ENCODE data around the gene NR1I2.

Gene NR1I2

GRCh38 chr3:119779731-119780383 is 2.0 kb upstream of the NR1I2 start:
- DNase-seq (ENCODE audit: low read depth) = no peak

- no peak for DNase-seq (ENCODE audit: low read depth)
Observed at GRCh38 chr3:119782460-119782859, 559 bp downstream of the NR1I2 start.

- no peak for DNase-seq (ENCODE audit: low read depth)
Observed at GRCh38 chr3:119783255-119783654, 1.4 kb downstream of the NR1I2 start.

GRCh38 chr3:119783883-119784282 is 2.0 kb downstream of the NR1I2 start:
- no peak for DNase-seq (ENCODE audit: low read depth)

GRCh38 chr3:119786409-119786808 is 4.5 kb downstream of the NR1I2 start:
- DNase-seq (ENCODE audit: low read depth) = no peak

- no peak for DNase-seq (ENCODE audit: low read depth)
Observed at GRCh38 chr3:119790369-119790768, 8.5 kb downstream of the NR1I2 start.

- no peak for DNase-seq (ENCODE audit: low read depth)
Observed at GRCh38 chr3:119792270-119792669, 10.4 kb downstream of the NR1I2 start.

GRCh38 chr3:119794401-119794800 is 12.5 kb downstream of the NR1I2 start:
- DNase-seq (ENCODE audit: low read depth) = no peak

GRCh38 chr3:119794971-119795612 is 13.2 kb downstream of the NR1I2 start:
- DNase-seq (ENCODE audit: low read depth) = no peak

GRCh38 chr3:119795849-119796248 is 13.9 kb downstream of the NR1I2 start:
- no peak for DNase-seq (ENCODE audit: low read depth)

GRCh38 chr3:119796368-119796767 is 14.5 kb downstream of the NR1I2 start:
- DNase-seq (ENCODE audit: low read depth) = no peak

GRCh38 chr3:119796785-119797184 is 14.9 kb downstream of the NR1I2 start:
- no peak for DNase-seq (ENCODE audit: low read depth)

- no peak for DNase-seq (ENCODE audit: low read depth)
Observed at GRCh38 chr3:119800844-119801243, 18.9 kb downstream of the NR1I2 start.

- DNase-seq (ENCODE audit: low read depth) = no peak
Observed at GRCh38 chr3:119808244-119808643, 26.3 kb downstream of the NR1I2 start.

- no peak for DNase-seq (ENCODE audit: low read depth)
Observed at GRCh38 chr3:119808843-119809242, 26.9 kb downstream of the NR1I2 start.

- no peak for DNase-seq (ENCODE audit: low read depth)
Observed at GRCh38 chr3:119809249-119810017, 27.5 kb downstream of the NR1I2 start.

GRCh38 chr3:119810018-119810435 is 28.1 kb downstream of the NR1I2 start:
- DNase-seq (ENCODE audit: low read depth) = peak; percentile 32

GRCh38 chr3:119812491-119813058 is 30.7 kb downstream of the NR1I2 start:
- no peak for DNase-seq (ENCODE audit: low read depth)

GRCh38 chr3:119815716-119816115 is 33.8 kb downstream of the NR1I2 start:
- no peak for DNase-seq (ENCODE audit: low read depth)

GRCh38 chr3:119817071-119817470 is 35.2 kb downstream of the NR1I2 start:
- DNase-seq (ENCODE audit: low read depth) = no peak

GRCh38 chr3:119817583-119818363 is 35.9 kb downstream of the NR1I2 start:
- DNase-seq (ENCODE audit: low read depth) = no peak

- DNase-seq (ENCODE audit: low read depth) = no peak
Observed at GRCh38 chr3:119818937-119819336, 37.0 kb downstream of the NR1I2 start.
